HG02571 (cell line): ENCODE results near the gene DIP2C.
"Not testable (repeated sequence)": the region's sequence is repeated elsewhere in the genome, so short reads cannot be mapped to it uniquely, and the experiment has no call there.

Experiments
- ATAC-seq: cut with Tn5 transposase; IDR thresholded peaks from one replicate; pipeline ENCODE4 v1.9.1; 2021; ENCODE audit warnings: mild to moderate bottlenecking, moderate library complexity; ENCODE audit not compliant: unreplicated experiment

DIP2C gene

DNA sequence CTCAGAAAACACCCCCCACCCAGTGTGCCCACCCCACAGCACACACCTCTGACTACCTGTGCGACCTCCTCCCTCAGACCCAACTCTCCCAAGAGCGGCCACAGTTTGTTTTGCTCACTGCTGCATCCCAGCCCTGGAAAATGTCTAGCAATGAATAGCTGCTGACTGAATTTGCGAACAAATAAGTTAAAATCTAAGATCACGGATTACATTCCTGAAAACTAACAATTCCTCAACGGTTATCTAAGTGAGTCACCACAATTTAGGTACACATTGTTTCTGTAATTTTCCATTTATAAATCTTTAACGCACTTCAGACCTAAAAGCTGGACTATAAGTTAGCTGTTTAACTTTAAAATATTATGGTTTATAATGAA lies 319.0 kb downstream of the DIP2C start:
- ATAC-seq, result no peak

DNA sequence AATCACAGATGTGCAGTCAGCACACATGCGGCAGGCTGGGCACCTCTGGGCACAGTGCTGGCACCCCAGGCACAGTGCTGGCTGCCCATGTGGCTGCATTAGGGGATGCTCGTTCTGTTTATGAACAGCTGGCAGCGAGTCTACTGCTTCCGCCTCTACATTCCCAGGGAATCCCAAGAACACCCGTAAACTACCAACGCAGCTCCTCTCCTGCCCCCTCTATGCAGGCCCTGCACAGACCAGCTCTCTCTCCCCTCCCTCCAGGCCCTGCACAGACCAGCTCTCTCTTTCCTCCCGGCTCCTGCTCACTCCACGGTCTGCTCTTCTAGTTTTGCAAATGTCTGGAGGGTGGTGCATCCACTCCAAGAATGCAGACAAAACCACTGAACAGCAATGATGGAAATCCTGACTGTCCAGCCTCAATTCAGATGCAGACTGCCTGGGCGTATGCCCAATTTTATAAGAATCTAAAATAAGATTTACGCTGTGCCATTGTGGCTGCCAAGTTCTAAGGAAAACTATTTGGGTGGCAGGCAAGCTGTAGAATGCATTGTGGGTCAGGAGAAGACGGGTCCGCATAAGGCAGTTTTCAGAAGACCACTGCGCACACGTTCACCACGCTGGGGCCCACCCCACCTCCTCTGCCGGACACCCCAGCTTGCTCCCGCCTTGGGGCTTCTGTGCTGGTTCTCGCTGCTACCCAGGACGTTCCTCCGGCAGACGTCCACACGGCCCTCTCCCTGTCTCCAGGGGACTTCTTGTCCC lies 319.6 kb downstream of the DIP2C start:
- ATAC-seq, result no peak

DNA sequence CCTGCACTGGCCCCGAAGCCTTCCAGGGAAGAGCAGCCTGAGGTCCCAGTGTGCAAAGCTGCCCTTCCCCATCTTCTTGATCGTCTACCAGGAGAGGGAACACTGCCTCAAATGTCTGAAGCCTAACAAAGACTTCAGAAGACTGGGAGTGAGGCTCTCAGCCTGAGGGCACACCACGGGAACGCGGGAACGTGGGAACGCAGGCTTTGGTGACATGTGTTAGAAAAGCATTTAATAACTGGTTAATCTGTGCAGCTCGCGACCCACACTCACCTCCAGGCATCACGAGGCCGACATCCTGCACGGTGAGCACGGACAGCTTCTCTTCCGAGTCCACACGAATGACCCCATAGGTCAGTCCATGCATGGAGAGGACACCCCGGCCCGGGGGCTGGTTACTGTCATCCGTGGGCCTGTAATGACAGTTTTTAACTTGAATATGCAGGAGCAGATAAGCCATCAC lies 320.2 kb downstream of the DIP2C start:
- ATAC-seq, result no peak

DNA sequence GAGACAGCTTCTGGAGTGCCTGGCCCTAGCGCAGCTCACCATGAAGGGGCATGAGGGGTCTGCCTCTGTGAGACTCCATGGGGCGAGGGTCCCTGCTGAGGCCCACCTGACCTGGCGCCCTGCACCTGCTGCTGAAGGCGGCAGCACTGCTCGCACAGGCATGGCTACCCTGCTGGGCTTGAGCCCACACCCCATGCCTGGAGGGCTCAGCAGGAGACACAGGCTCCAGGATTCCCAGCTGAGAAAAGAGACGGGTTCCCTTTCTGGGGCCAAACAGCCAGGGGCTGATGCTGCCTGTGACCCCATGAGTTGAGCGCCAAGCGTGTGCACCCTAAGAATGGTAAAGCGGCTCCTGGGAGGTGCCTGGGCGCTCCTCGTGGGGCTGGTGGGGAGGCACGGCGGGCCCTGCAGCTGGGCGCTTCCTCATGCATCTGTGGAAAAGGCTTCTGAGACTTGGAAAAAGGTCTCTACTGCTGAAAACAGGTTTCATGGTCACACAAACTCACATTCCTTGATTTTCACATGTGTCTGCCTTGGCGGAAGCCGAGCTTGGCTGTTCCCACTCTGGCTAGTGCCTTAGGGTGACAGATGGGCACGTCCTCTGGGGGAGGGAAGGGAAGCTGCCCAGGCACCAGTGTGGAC lies 320.8 kb downstream of the DIP2C start:
- ATAC-seq, result no peak

DNA sequence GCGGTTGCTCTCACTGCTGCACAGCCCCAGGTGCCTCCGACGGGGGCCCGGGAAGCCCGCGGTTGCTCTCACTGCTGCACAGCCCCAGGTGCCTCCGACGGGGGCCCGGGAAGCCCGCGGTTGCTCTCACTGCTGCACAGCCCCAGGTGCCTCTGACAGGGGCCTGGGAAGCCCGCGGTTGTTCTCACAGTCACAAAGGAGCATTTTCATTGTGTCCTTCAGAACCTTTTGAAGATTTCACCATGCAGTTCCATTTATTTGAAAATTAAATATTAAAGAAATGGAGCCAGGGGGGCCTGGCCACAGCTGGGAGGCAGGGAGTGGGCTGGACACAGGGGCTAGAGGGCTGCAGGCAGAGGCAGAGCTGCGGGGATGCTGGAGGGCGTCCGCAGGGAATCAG lies 321.4 kb downstream of the DIP2C start:
- ATAC-seq, result not testable (repeated sequence)

DNA sequence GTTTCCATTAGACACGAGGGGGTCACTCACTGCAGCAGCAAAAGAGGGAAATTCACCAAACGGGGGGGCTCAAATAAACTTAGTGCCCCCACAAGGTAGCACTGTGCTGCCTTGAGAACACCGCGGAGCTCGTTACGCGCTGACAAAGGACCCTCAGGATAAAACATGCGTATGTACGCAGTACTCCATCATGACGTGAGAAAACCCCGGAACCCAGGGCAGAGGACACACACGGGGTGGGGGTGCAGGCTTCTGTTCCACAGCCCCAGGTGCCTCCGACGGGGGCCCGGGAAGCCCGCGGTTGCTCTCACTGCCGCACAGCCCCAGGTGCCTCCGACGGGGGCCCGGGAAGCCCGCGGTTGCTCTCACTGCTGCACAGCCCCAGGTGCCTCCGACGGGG lies 321.8 kb downstream of the DIP2C start:
- ATAC-seq, result no peak

DNA sequence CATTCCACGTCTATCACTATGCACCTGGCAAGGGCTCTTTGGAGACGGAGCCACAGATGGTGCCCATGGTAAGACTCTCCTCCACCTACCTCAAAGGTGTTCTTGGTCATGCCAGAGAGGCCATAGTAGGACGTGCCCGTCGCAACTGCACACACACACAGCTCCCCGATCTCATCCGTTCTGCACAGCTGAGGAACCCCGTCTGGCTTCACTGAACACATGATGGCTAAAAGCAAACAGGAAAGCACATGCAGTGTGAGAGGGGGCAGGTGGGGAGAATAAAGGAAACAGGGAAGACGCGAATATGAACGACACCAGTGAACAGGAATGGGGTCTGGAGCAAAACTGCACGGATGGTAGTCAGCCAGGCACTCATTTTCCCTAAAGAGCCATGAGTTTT lies 323.3 kb downstream of the DIP2C start:
- no peak for ATAC-seq

DNA sequence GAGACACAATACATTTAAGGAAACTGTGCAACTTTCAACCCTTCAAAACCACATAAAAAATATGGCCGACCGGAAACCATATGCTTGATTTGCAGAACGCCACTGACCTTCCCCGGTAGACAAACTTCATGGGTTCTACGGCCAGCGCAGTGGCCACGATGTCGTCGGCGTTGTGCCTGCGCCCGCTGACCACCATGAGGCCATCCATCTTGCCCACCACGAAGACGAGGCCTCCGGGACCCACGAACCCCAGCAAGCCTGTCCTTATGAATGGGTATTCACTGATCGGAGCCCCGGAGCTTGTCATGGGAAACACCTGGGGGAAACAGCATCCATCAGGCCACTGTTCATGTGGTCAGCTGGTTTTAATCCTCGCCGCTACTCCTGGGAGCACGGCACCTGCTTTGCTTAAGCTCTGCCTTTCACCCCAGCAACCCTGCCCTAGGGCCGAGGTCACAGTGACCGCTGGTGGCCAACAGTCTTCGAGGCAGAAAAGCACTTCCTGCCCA lies 325.1 kb downstream of the DIP2C start:
- ATAC-seq, result no peak

DNA sequence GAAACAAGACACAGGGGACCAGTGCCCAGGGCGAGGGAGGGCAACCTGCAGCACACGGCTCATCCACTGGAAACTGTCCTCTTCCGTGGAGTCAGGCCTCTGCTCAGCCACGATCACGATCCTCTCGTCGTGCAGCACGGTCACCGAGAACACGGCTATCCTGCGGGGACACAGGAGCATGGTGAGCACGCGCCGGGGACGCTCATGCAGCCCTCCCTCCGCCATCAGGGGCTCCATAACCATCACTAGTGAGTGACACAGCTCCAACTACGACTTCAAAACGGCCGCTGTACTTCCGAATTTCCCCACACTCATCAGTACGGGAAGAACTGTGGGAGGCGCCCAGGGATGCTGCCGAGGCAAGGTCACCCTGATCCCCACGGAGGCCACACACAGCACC lies 326.3 kb downstream of the DIP2C start:
- ATAC-seq, result no peak

DNA sequence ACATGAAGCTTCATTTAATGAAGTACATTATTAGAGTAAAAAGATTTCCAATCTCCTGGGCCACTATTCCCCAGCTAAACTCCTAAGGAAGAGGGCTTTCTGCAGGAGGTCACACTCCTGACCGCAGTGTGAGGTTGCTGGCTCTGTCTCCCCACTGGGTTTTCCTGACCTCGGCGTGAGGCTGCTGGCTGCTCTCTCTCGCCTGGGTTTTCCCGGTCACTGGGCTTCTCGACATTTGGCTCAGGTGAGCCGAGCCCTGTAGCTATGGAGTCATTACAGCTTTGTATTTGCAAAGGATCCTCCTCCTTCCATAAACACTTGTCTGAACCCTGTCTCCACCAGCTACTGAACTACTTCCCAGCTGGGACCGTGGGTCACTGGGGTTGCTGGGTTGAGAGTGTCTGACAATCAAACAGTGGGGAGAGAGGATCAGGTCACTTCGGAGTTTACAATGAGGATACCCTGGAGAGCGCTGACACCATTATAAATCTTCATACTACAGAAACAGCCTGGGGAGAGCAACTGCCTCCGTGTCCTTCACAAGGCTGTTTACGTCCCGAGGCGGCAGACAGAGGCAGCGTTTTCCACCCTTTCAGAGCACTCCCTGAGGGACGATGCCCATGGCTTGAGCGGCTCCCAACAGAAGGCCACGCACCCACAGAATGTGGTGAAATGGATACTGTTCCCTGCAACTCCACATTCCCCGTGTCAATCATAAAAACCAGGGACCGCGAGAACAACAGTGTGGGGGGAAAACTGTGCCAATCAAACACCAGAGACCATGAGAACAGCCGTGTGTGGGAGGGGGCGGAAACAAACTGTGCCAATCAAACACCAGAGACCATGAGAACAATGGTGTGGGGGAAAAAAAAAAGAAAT lies 328.0 kb downstream of the DIP2C start:
- no peak for ATAC-seq

DNA sequence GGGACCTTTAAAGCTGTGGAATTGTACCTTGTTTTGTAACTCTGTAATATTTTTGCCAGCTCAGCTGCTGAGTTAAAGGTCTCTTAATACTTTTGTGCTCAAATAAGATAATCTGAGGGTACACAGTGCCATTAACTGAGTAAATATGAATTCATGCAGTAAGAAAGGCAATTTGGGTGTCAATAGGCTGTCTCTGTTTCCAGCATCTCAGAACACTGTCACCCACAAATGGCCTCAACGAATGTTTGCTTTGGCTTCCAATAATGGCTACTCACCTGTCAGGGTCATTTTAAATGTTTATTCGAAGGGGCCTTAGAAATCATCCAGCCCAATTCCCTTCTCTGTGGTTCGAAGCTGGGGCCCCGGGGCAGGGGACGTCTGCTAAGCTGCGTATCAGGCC lies 328.8 kb downstream of the DIP2C start:
- ATAC-seq, result no peak

DNA sequence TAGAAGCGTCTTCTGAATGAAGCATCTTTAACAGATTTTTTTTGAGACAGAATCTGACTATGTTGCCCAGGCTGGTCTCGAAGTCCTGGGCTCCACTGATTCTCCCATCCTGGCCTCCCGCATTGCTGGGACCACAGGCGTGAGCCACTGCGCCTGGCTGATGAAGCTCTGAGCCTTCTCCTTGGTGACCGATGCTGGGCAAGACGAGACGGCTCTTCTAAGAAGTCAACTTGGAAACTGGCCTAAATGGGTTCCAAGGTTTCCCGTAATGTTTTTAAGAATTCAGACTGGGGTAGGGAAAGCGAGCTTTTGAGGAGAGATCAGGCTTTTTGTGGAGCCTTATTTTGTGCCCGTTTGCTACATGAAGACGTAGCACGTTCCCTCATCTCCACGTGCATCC lies 329.7 kb downstream of the DIP2C start:
- ATAC-seq, result no peak

DNA sequence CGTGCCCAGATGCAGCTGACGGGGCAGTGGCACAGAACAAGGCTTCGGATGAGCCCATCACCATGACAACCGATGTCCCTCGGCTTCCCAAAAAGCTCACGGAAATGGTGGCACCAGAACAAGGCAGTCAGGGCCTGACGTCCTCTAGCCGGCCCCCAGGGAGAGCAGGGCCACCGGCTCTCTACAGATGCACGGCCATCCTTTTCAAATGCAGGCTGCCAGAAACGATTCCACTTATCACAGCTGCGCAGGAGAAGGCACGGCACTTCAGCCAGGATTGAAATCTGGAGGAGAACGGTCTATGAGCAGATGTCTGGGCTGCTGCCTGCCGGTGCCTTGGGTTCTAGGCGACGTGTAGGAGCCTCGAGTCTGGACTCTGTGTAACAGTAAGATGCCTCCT lies 330.4 kb downstream of the DIP2C start:
- ATAC-seq, result no peak

DNA sequence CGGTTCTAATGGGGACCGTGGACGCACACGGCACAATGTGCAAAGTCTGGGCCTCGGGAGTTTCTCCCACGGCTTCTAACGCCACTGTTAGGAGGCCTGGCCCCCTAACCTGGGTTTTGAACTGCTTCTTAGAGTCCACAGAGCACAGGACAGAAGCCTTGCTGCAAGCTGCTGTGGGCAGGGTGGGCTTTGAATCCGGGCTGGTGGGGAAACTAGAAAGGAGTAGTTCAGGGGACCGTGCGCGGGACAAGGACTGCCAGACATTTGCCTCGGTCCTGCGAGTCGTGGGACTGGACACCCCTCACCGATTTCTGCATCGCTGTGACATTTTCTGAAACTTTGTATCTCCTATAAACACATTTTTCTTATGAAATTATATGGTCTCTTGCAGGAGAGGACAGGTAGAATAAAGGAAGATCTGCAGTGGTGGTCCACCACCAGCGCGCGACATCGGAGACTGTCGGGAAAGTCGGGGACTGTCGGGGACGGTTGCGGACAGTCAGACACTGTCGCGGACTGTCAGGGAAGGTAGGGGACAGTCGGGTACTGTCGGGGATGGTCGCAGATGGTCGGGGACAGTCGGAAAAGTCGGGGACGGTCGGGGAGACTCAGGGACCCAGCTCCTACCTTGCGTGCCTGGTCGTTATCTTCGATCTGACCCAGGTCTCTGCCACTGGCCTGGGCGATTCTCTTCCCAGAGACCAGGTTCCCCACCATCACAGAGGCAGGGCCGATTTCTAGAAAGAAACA lies 332.1 kb downstream of the DIP2C start:
- no peak for ATAC-seq

DNA sequence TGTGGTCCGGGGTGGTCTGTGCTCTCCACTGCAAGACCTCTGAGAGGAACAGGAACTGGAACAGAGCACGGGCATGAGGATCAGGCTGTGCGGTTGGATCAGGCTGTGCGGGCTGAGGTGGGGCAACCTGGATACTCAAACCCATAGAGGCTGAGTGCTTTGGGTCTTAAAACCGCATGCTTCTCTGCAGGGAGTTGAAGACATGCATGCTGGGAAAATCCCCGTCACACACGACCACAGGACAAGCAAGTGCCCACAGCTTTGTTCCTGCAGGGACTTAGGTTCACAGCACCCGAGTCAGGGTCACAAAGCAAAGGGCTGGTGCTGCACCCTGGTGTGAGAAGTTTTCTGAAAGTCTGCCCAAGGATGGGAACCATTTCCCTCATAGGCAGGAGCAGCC lies 333.0 kb downstream of the DIP2C start:
- ATAC-seq, result no peak

DNA sequence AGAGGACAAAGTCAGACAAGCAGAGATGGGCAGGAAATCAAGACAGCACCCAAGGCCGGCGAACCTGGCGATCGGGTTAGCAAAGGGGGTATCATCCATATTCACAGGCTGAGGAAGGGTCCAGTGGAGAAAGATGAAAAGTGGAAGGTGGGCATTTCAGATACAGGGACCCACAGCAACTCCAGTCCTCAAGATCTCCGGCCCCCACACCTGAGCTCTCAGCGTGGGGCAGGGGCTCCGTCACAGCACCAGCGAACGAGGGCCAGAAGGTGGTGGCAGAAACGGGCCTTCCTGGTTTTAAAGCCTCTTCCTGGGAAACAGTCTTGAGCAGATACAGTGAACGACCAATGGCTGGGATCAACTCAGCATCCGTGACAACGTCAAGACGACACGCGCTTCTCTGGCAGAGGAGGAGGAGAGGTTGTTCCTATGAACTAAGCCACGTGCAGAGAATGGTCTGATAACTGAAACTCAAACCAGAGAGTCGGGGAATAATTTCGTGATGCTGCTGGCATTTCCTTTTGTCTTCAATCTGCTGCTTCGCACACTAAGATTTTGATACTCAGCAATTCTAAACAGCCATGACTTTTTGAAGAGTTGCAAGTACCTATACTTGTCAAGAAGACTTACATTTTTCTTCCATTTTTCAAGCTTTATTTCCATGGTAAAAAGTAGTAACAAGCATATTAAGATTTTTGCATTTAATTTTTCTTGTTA lies 334.4 kb downstream of the DIP2C start:
- no peak for ATAC-seq

DNA sequence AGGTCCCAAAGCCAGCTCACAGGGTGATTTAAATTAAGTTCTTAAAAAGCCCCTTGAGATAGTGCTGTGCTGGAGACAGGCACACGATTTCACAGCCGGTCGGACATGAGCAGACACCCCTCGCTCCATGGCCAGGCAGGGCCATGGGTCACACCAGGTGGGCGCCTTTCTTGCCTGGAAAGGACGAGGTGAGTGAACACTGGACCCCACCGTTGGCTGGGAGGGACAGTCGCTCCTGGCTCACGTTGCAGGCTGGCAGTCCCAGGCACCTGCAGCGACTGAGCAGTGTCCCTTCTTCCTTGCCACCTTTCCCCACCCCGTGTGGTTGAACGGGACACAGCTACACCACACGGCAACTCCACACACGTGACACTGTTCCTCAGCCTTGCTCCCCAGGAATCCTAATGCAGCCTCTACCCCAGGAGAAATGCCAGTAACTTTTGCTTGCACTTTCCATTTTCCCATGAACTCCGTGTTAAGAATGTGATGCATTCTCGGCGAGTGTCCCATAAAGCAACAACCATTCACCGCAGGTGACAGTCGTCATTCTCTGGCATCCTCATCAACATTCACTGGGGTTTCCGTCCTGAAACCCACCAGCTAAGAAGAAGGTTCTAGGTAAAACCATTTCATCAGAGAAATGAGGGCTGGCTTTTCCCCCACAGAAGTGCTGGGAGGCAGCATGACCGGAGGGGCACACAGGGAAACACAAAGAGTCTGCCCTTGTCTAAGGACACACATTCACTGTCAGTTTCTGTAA lies 336.8 kb downstream of the DIP2C start:
- no peak for ATAC-seq

DNA sequence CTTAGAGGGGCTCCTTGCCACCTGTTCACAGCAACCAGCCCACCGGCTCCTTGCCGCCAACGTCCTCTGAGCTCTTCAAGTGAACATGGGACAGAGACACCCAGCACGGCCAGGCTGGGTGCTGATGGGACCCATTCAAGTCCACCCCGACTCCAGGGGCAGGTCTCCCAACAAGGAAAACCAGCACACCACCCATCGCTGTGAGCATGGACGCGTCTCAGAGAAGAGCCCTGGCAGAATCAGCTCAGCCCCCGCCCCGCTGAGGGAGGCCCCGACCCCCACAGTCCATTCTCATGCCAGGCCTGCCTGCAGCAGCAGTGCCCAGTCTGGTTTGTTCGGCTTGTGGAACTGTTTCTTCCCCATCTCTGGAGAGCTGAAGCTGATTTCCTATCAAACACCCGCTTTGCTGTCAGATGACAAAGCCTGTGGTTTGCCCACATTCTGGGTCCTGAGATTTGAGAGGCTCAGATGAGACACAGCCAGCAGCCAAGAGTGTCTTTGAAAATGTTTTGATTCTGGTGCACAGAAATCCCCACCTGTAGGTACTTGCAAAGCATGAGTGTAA lies 337.6 kb downstream of the DIP2C start:
- ATAC-seq, result no peak

DNA sequence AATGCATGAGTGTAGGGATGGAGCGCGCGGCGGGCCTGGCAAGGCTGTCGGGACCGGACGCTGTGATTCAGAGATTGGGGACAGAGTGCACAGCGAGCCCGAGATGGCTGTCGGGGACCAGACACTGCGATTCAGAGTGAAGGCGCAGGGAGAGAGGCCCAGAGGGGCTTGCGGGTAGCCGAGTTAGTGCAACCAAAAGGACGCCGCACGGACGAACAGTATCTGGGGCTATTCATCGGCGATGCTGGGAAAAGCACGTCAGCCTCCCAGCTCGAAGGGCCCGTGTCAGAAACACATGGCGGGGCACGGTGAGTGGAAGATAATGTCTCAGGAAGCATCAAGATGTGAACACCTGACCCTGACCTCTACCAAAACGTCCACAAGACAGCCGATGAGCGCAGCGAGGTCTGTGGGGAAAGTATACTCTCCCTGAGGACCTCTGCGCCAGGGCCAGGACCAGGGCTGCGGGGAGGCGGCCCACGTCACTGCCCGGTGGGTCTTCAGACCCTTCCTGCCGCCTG lies 338.4 kb downstream of the DIP2C start:
- ATAC-seq, result no peak
